ENCODE measurements around the gene KLF3.
A peak's percentile ranks its signal among the peaks of the same experiment; 100 is the strongest.

The KLF3 gene

GRCh38 chr4:38671592-38671940 lies 7.6 kb downstream of the KLF3 start:
- ATAC-seq (replicated peaks; ENCODE audit: extremely low read depth, poor library complexity, severe bottlenecking): no peak
- Mint-ChIP-seq H3K36me3 (ENCODE audit: insufficient read depth) (peaks cover 27% of the 10 kb centered on the region), H3K27me3 (no peaks in the 10 kb centered on the region), H3K27ac (ENCODE audit: low read depth) (peak overlapping the region; percentile 95), H3K4me3 (peak overlapping the region; percentile 65), H3K4me1 (peaks cover 79% of the 10 kb centered on the region), H3K9me3 (no peaks in the 10 kb centered on the region)
- DNase-seq (ENCODE audit: low spot score in 2 of 2): no peak

- no peak for DNase-seq (ENCODE audit: low spot score in 2 of 2)
- Mint-ChIP-seq H3K36me3 (ENCODE audit: insufficient read depth) (peaks cover 23% of the 10 kb centered on the region), H3K4me1 (peaks cover 75% of the 10 kb centered on the region), H3K27me3 (no peaks in the 10 kb centered on the region), H3K4me3 (peak overlapping the region; percentile 65), H3K9me3 (no peaks in the 10 kb centered on the region), H3K27ac (ENCODE audit: low read depth) (peak overlapping the region; percentile 95)
- ATAC-seq (replicated peaks; ENCODE audit: extremely low read depth, poor library complexity, severe bottlenecking): no peak
Observed at GRCh38 chr4:38672074-38672396, 8.0 kb downstream of the KLF3 start.

GRCh38 chr4:38672397-38673129 lies 8.6 kb downstream of the KLF3 start:
- no peaks in the 10 kb centered on the region for H3K9me3 Mint-ChIP-seq
- peak overlapping the region; percentile 95 for H3K27ac Mint-ChIP-seq (ENCODE audit: low read depth)
- H3K27me3 Mint-ChIP-seq: no peaks in the 10 kb centered on the region
- DNase-seq (ENCODE audit: low spot score in 2 of 2) (no peak), ATAC-seq (replicated peaks; ENCODE audit: extremely low read depth, poor library complexity, severe bottlenecking) (no peak)
- peaks cover 19% of the 10 kb centered on the region for H3K36me3 Mint-ChIP-seq (ENCODE audit: insufficient read depth)
- peaks cover 75% of the 10 kb centered on the region for H3K4me1 Mint-ChIP-seq
- peak overlapping the region; percentile 65 for H3K4me3 Mint-ChIP-seq

GRCh38 chr4:38673130-38673978 lies 9.4 kb downstream of the KLF3 start:
- Mint-ChIP-seq H3K27me3 (no peaks in the 10 kb centered on the region), H3K36me3 (ENCODE audit: insufficient read depth) (peaks cover 27% of the 10 kb centered on the region), H3K4me3 (peak overlapping the region; percentile 65), H3K4me1 (peaks cover 82% of the 10 kb centered on the region), H3K27ac (ENCODE audit: low read depth) (peak overlapping the region; percentile 95), H3K9me3 (no peaks in the 10 kb centered on the region)
- DNase-seq (ENCODE audit: low spot score in 2 of 2): no peak
- no peak for ATAC-seq (replicated peaks; ENCODE audit: extremely low read depth, poor library complexity, severe bottlenecking)

- H3K27ac Mint-ChIP-seq (ENCODE audit: low read depth): peak overlapping the region; percentile 60
- peaks cover 83% of the 10 kb centered on the region for H3K4me1 Mint-ChIP-seq
- H3K27me3 Mint-ChIP-seq: no peaks in the 10 kb centered on the region
- ATAC-seq (replicated peaks; ENCODE audit: extremely low read depth, poor library complexity, severe bottlenecking): no peak
- peak overlapping the region; percentile 65 for H3K4me3 Mint-ChIP-seq
- H3K36me3 Mint-ChIP-seq (ENCODE audit: insufficient read depth): peaks cover 35% of the 10 kb centered on the region
- DNase-seq (ENCODE audit: low spot score in 2 of 2): no peak
- no peaks in the 10 kb centered on the region for H3K9me3 Mint-ChIP-seq
Observed at GRCh38 chr4:38674258-38675144, 10.5 kb downstream of the KLF3 start.

- Mint-ChIP-seq H3K4me3 (peak overlapping the region; percentile 12), H3K9me3 (no peaks in the 10 kb centered on the region), H3K4me1 (peaks cover 84% of the 10 kb centered on the region), H3K27ac (ENCODE audit: low read depth) (peak overlapping the region; percentile 60), H3K27me3 (no peaks in the 10 kb centered on the region), H3K36me3 (ENCODE audit: insufficient read depth) (peaks cover 42% of the 10 kb centered on the region)
- DNase-seq (ENCODE audit: low spot score in 2 of 2) (peak; percentile 77 to 78), ATAC-seq (replicated peaks; ENCODE audit: extremely low read depth, poor library complexity, severe bottlenecking) (peak; percentile 50)
Observed at GRCh38 chr4:38675146-38676121, 11.4 kb downstream of the KLF3 start.

GRCh38 chr4:38676986-38677385 lies 13.0 kb downstream of the KLF3 start:
- no peaks in the 10 kb centered on the region for H3K9me3 Mint-ChIP-seq
- peaks cover 53% of the 10 kb centered on the region for H3K36me3 Mint-ChIP-seq (ENCODE audit: insufficient read depth)
- H3K4me1 Mint-ChIP-seq: peaks cover 75% of the 10 kb centered on the region
- H3K27ac Mint-ChIP-seq (ENCODE audit: low read depth): peak overlapping the region; percentile 68
- DNase-seq (ENCODE audit: low spot score in 2 of 2) (no peak), ATAC-seq (replicated peaks; ENCODE audit: extremely low read depth, poor library complexity, severe bottlenecking) (no peak)
- no peak overlapping the region for H3K4me3 Mint-ChIP-seq
- H3K27me3 Mint-ChIP-seq: no peaks in the 10 kb centered on the region

- ATAC-seq (replicated peaks; ENCODE audit: extremely low read depth, poor library complexity, severe bottlenecking) (peak; percentile 84), DNase-seq (ENCODE audit: low spot score in 2 of 2) (peak in 1 of 2 donors; percentile 45)
- H3K27ac Mint-ChIP-seq (ENCODE audit: low read depth): peak overlapping the region; percentile 68
- H3K9me3 Mint-ChIP-seq: no peaks in the 10 kb centered on the region
- no peaks in the 10 kb centered on the region for H3K27me3 Mint-ChIP-seq
- peak overlapping the region; percentile 50 for H3K4me3 Mint-ChIP-seq
- H3K36me3 Mint-ChIP-seq (ENCODE audit: insufficient read depth): peaks cover 53% of the 10 kb centered on the region
- peaks cover 74% of the 10 kb centered on the region for H3K4me1 Mint-ChIP-seq
Observed at GRCh38 chr4:38677441-38677840, 13.4 kb downstream of the KLF3 start.

- H3K4me3 Mint-ChIP-seq: peak overlapping the region; percentile 50
- peak overlapping the region; percentile 68 for H3K27ac Mint-ChIP-seq (ENCODE audit: low read depth)
Observed at GRCh38 chr4:38678078-38678477, 14.1 kb downstream of the KLF3 start.

GRCh38 chr4:38679921-38680320 lies 15.9 kb downstream of the KLF3 start:
- DNase-seq (ENCODE audit: low spot score in 2 of 2) (no peak), ATAC-seq (replicated peaks; ENCODE audit: extremely low read depth, poor library complexity, severe bottlenecking) (no peak)
- H3K36me3 Mint-ChIP-seq (ENCODE audit: insufficient read depth): peaks cover 64% of the 10 kb centered on the region
- H3K9me3 Mint-ChIP-seq: no peaks in the 10 kb centered on the region
- no peaks in the 10 kb centered on the region for H3K27me3 Mint-ChIP-seq
- peaks cover 70% of the 10 kb centered on the region for H3K4me1 Mint-ChIP-seq
- peak overlapping the region; percentile 7 for H3K4me3 Mint-ChIP-seq
- H3K27ac Mint-ChIP-seq (ENCODE audit: low read depth): peak overlapping the region; percentile 68

More at GRCh38 chr4:38678078-38678477, 14.1 kb downstream of the KLF3 start:
- DNase-seq (ENCODE audit: low spot score in 2 of 2) (no peak), ATAC-seq (replicated peaks; ENCODE audit: extremely low read depth, poor library complexity, severe bottlenecking) (no peak)
- peaks cover 74% of the 10 kb centered on the region for H3K4me1 Mint-ChIP-seq
- no peaks in the 10 kb centered on the region for H3K9me3 Mint-ChIP-seq
- peaks cover 56% of the 10 kb centered on the region for H3K36me3 Mint-ChIP-seq (ENCODE audit: insufficient read depth)
- H3K27me3 Mint-ChIP-seq: no peaks in the 10 kb centered on the region

- Mint-ChIP-seq H3K4me3 (peak overlapping the region; percentile 21), H3K4me1 (peaks cover 75% of the 10 kb centered on the region), H3K36me3 (ENCODE audit: insufficient read depth) (peaks cover 66% of the 10 kb centered on the region), H3K27ac (ENCODE audit: low read depth) (peak overlapping the region; percentile 61), H3K9me3 (no peaks in the 10 kb centered on the region), H3K27me3 (no peaks in the 10 kb centered on the region)
- DNase-seq (ENCODE audit: low spot score in 2 of 2): no peak
- no peak for ATAC-seq (replicated peaks; ENCODE audit: extremely low read depth, poor library complexity, severe bottlenecking)
Observed at GRCh38 chr4:38681281-38681991, 17.4 kb downstream of the KLF3 start.
